OCI-LY7 (cell line): ENCODE results near the gene ZDHHC17. TPM values are rescaled to one million over a fixed set of nuclear protein-coding genes. Genes with fewer than 3 reads are reported as not detected.

Experiments used
- BruUV-seq: library from RNA; stranded (reverse); fragments of 400-500 nt; replicated peaks from 2 replicates; lab custom pipeline; 2021; lab: Mats Ljungman, UMichigan
- CTCF ChIA-PET: fragments of 300-600 bp; sonication (Branson Sonifier 250); formaldehyde crosslinking; loops from one replicate; lab custom pipeline; 2022; ENCODE audit warnings: antibody characterized with exemption; ENCODE audit not compliant: unreplicated experiment; lab: Charles Lee
- POLR2A ChIA-PET: fragments of 300-600 bp; sonication (Branson Sonifier 250); formaldehyde crosslinking; loops from one replicate; lab custom pipeline; 2022; ENCODE audit warnings: antibody characterized with exemption; lab: Charles Lee
- DNase-seq: peaks from one replicate; pipeline ENCODE4 v3.0.0-alpha.2; 2015; ENCODE audit warnings: low spot score
- H2AFZ ChIP-seq: fragments of 200-600 bp; sonication (generic), shearing (Covaris generic); 2 replicates; pipeline ENCODE4 v1.6.1; 2014; ENCODE audit warnings: mild to moderate bottlenecking, antibody characterized with exemption, low read length, moderate library complexity
- H3K27ac ChIP-seq: fragments of 200-600 bp; sonication (generic); 2 replicates; pipeline ENCODE4 v1.5.1; 2014; ENCODE audit warnings: mixed run types, low read depth, mild to moderate bottlenecking, moderate library complexity, low read length, inconsistent platforms; ENCODE audit not compliant: poor library complexity, severe bottlenecking
- H3K36me3 ChIP-seq: fragments of 200-600 bp; sonication (generic); 2 replicates; pipeline ENCODE4 v1.6.1; 2014; ENCODE audit warnings: mild to moderate bottlenecking, antibody characterized with exemption, low read length, moderate library complexity, mixed read lengths; ENCODE audit not compliant: insufficient read depth
- H3K4me1 ChIP-seq: fragments of 200-600 bp; sonication (generic); 2 replicates; pipeline ENCODE4 v1.5.1; 2014; ENCODE audit warnings: mild to moderate bottlenecking, low read length; ENCODE audit not compliant: insufficient read depth, poor library complexity, severe bottlenecking
- H3K4me2 ChIP-seq: fragments of 200-600 bp; sonication (generic); 2 replicates; pipeline ENCODE4 v1.6.1; 2014; ENCODE audit warnings: mild to moderate bottlenecking, low read length
- H3K4me3 ChIP-seq: fragments of 200-600 bp; sonication (generic); 2 replicates; pipeline ENCODE4 v1.5.1; 2014; ENCODE audit warnings: mild to moderate bottlenecking, low read depth, low read length; ENCODE audit not compliant: poor library complexity, severe bottlenecking
- H3K79me2 ChIP-seq: fragments of 200-600 bp; sonication (generic); 2 replicates; pipeline ENCODE4 v1.6.1; 2016; ENCODE audit warnings: low read depth, mild to moderate bottlenecking, low read length, moderate library complexity, mixed read lengths; ENCODE audit not compliant: insufficient read depth
- H3K9me2 ChIP-seq: fragments of 200-600 bp; sonication (generic); 2 replicates; pipeline ENCODE4 v1.6.1; 2016; ENCODE audit warnings: mild to moderate bottlenecking, low read length, mixed read lengths; ENCODE audit not compliant: insufficient read depth
- H3K9me3 ChIP-seq: fragments of 200-600 bp; sonication (generic); 2 replicates; pipeline ENCODE4 v1.6.1; 2014; ENCODE audit warnings: mild to moderate bottlenecking, mixed run types, low read length, mixed read lengths
- H4K20me1 ChIP-seq: fragments of 200-600 bp; sonication (generic); 2 replicates; pipeline ENCODE4 v1.6.1; 2014; ENCODE audit warnings: mild to moderate bottlenecking, antibody characterized with exemption, low read length, moderate library complexity, mixed read lengths; ENCODE audit not compliant: insufficient read depth
- EZH2phosphoT487 ChIP-seq: fragments of 200-600 bp; sonication (generic); IDR thresholded peaks from 2 replicates; pipeline ENCODE4 v1.6.1; 2018; ENCODE audit warnings: low read depth, borderline replicate concordance, mild to moderate bottlenecking, mixed run types, antibody characterized with exemption, low read length, moderate library complexity, mixed read lengths
- intact Hi-C: fragments of 100-400 bp; cut with micrococcal nuclease; formaldehyde crosslinking; loops from one replicate; pipeline ENCODE4 v1.10.0; 2022; ENCODE audit not compliant: unreplicated experiment
- total RNA-seq, 2 experiments: library from RNA; depleted of rRNA in 1 of 2; stranded (reverse); fragments of >200 nt in 1 of 2; shearing (Covaris generic) in 1 of 2; gene quantifications; 2 replicates each; pipeline ENCODE4 v1.2.3, GENCODE V29; 2014 to 2022
- TF ChIP-seq, protein P1 (sequence below): fragments of 200-600 bp; sonication (generic); conservative IDR thresholded peaks from 2 replicates; pipeline ENCODE4 v1.5.1; 2014; ENCODE audit warnings: mild to moderate bottlenecking, antibody characterized with exemption, low read length, moderate library complexity, mixed read lengths

Gene ZDHHC17
- total RNA-seq, 2 experiments from 2014 or later = 24.0 to 32.8 TPM

DNA sequence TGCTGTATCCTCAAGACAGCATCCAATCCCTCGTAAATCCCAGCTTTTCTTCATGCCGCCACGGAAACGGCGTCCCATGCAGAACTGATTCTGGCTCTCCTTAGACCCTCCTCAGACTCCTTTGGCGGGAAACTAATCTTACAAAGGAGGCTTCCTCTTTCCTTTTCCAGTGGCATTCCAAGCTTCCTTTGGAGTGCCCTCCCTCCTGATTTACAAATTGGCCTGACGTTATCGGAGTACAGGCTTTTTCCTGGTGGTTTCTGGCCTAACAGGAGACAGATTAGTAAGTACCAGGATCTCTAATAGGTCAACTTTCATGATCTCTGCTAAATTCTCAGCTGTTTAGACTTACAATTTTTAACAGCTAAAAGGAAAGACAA lies 1.3 kb upstream of the ZDHHC17 start:
- H3K9me2 ChIP-seq = no peaks in the 10 kb centered on the region
- peak overlapping the region; percentile 73 for H3K4me2 ChIP-seq
- BruUV-seq = no TSS peak
- H3K4me1 ChIP-seq = peaks cover 17% of the 10 kb centered on the region
- peak overlapping the region; percentile 94 for H3K4me3 ChIP-seq
- peaks cover 33% of the 10 kb centered on the region for H3K79me2 ChIP-seq
- no peak overlapping the region; the same call in 1 of the 2 replicates for H2AFZ ChIP-seq
- peaks cover 3% of the 10 kb centered on the region; the same call in 1 of the 2 replicates for H4K20me1 ChIP-seq
- ChIA-PET CTCF (interaction anchor here (0.8 kb wide), 1 partner anchor 9 kb away, joined by 3 read pairs; no protein-coding TSS in a partner anchor), POLR2A (interaction anchor here (0.6 to 2.6 kb wide), 7 partner anchors 15 to 230 kb away, joined by 3 to 18 read pairs (median 5); no protein-coding TSS in a partner anchor)
- no peaks in the 10 kb centered on the region for H3K36me3 ChIP-seq
- no peak for TF ChIP-seq EZH2phosphoT487
- TF ChIP-seq, protein P1, sequence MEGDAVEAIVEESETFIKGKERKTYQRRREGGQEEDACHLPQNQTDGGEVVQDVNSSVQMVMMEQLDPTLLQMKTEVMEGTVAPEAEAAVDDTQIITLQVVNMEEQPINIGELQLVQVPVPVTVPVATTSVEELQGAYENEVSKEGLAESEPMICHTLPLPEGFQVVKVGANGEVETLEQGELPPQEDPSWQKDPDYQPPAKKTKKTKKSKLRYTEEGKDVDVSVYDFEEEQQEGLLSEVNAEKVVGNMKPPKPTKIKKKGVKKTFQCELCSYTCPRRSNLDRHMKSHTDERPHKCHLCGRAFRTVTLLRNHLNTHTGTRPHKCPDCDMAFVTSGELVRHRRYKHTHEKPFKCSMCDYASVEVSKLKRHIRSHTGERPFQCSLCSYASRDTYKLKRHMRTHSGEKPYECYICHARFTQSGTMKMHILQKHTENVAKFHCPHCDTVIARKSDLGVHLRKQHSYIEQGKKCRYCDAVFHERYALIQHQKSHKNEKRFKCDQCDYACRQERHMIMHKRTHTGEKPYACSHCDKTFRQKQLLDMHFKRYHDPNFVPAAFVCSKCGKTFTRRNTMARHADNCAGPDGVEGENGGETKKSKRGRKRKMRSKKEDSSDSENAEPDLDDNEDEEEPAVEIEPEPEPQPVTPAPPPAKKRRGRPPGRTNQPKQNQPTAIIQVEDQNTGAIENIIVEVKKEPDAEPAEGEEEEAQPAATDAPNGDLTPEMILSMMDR = no peak
- H3K9me3 ChIP-seq = no peaks in the 10 kb centered on the region
- DNase-seq = no peak
- intact Hi-C loops = loop anchor here (5.0 to 10.0 kb wide), 4 partner anchors 205 to 1248 kb away; partner anchors contain the start of genes BBS10, KRR1 and OSBPL8
- H3K27ac ChIP-seq = no peak overlapping the region

DNA sequence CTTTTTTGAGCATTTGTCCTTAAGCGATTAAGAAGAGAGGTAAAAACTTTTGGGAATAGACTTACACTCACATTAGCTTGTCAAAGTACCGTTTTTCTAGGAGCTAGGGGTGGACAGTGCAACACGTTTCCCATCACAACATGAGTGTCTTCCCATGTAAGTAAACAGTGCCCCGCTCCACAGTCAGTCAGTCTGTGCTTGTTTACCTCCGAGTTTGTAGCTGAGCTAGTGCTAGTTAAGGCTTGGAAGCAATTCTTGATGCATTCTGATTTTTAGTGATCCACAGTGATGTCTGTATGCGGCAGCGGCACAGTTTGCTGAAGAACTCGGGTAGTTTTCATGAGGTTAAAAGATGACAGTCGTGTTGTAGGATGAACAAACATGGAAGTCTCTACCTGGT lies 941 bp downstream of the ZDHHC17 start:
- Histone ChIP-seq H3K9me3 (no peaks in the 10 kb centered on the region), H3K9me2 (no peaks in the 10 kb centered on the region), H3K4me2 (peak overlapping the region; percentile 73), H2AFZ (peak overlapping the region; percentile 87), H3K27ac (peak overlapping the region; percentile 77), H3K4me1 (peaks cover 17% of the 10 kb centered on the region), H3K79me2 (peaks cover 52% of the 10 kb centered on the region), H4K20me1 (peaks cover 3% of the 10 kb centered on the region; the same call in 1 of the 2 replicates), H3K36me3 (no peaks in the 10 kb centered on the region), H3K4me3 (peak overlapping the region; percentile 94)
- no peak for TF ChIP-seq EZH2phosphoT487
- TF ChIP-seq, protein P1 = no peak
- intact Hi-C loops = loop anchor here (2.0 to 10.0 kb wide), 5 partner anchors 208 to 1250 kb away; partner anchors contain the start of genes BBS10, KRR1, NAP1L1 and OSBPL8
- TSS peak; percentile 65 for BruUV-seq
- CTCF ChIA-PET = no interaction called here
- POLR2A ChIA-PET = interaction anchor here (0.6 to 0.7 kb wide), 4 partner anchors 13 to 331 kb away, joined by 3 to 9 read pairs (median 4); no protein-coding TSS in a partner anchor
- DNase-seq = peak; percentile 14

DNA sequence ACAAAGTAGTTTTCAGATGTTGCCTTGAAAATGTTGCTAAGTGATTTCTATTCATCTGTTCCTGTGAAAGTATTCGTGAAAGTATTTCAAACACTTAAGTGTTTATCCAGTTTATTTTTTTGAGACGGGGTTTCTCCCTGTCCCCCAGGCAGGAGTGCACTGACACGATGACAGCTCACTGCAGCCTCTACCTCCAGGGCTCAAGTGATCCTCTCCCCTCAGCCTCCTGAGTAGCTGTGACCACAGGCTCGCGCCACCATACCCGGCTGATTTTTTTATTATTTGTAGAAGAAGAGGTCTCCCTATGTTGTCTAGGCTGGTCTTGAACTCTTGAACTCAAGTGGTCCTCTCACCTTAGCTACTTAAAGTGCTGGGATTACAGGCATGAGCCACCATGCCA lies 1.7 kb downstream of the ZDHHC17 start:
- Histone ChIP-seq H3K27ac (no peak overlapping the region), H3K79me2 (peaks cover 59% of the 10 kb centered on the region), H3K36me3 (no peaks in the 10 kb centered on the region), H3K9me2 (no peaks in the 10 kb centered on the region), H3K9me3 (no peaks in the 10 kb centered on the region), H3K4me1 (peaks cover 17% of the 10 kb centered on the region), H4K20me1 (peaks cover 3% of the 10 kb centered on the region; the same call in 1 of the 2 replicates), H2AFZ (no peak overlapping the region), H3K4me2 (peak overlapping the region; percentile 73), H3K4me3 (peak overlapping the region; percentile 94)
- BruUV-seq = no TSS peak
- DNase-seq = no peak
- no peak for TF ChIP-seq EZH2phosphoT487
- TF ChIP-seq, protein P1 = no peak
- intact Hi-C loops = loop anchor here (2.0 to 10.0 kb wide), 3 partner anchors 421 to 1251 kb away; partner anchors contain the start of genes BBS10, KRR1 and NAP1L1
- POLR2A ChIA-PET = interaction anchor here (1.0 to 1.5 kb wide), 2 partner anchors 11 to 205 kb away, joined by 3 to 4 read pairs; no protein-coding TSS in a partner anchor
- CTCF ChIA-PET = no interaction called here
